Mucosa of stomach (tissue), 1 donor: ENCODE results near the gene OGFOD2.

Source experiments
- H3K27me3 ChIP-seq: one replicate; pipeline ENCODE4 v1.7.0; 2013; ENCODE audit warnings: mild to moderate bottlenecking, low read length; ENCODE audit not compliant: control insufficient read depth, insufficient read depth
- H3K36me3 ChIP-seq: one replicate; pipeline ENCODE4 v1.7.0; 2013; ENCODE audit warnings: low read length; ENCODE audit not compliant: control insufficient read depth, insufficient read depth
- H3K4me1 ChIP-seq: one replicate; pipeline ENCODE4 v1.7.0; 2013; ENCODE audit warnings: mild to moderate bottlenecking, low read length; ENCODE audit not compliant: control insufficient read depth, insufficient read depth
- H3K4me3 ChIP-seq: one replicate; pipeline ENCODE4 v1.7.0; 2013; ENCODE audit warnings: low read length
- H3K9ac ChIP-seq: one replicate; pipeline ENCODE4 v1.7.0; 2013; ENCODE audit warnings: mild to moderate bottlenecking, low read length, moderate library complexity
- H3K9me3 ChIP-seq: one replicate; pipeline ENCODE4 v1.7.0; 2013; ENCODE audit warnings: mild to moderate bottlenecking, low read length, moderate library complexity; ENCODE audit not compliant: control insufficient read depth
- donor health status: Pancreatic carcinoma.

Gene OGFOD2

DNA sequence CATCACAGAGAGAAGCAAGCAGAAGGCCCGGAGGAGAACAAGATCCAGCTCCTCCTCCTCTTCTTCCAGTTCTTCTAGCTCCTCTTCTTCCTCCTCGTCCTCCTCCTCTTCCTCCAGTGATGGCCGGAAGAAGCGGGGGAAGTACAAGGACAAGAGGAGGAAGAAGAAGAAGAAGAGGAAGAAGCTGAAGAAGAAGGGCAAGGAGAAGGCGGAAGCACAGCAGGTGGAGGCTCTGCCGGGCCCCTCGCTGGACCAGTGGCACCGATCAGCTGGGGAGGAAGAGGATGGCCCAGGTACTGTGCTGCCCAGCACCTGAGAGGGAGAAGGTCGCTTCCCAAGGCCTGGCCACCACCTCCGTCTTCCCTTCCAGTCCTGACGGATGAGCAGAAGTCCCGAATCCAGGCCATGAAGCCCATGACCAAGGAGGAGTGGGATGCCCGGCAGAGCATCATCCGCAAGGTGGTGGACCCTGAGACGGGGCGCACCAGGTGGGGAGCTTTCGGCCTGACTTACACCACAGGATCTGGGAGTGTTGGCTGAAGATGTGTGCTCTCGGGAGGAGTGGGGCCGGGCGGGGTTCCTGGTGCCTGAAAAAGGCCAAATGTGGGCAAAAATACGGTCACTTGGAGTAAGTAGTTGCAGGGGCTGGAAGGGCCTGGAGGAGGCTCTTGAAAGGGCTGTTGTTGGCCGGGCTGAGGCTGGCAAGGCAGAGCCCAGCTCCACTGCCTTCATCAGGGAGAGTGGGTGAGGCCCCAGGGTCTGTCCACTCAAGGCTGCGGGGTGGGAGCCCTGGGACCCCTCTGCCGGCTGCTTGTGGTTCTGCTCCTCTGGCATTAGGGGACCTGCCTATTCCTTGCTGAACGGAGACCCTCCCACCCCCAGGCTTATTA lies 6.8 kb downstream of the OGFOD2 start:
- Histone ChIP-seq H3K9me3 (no peaks in the 10 kb centered on the region), H3K36me3 (no peaks in the 10 kb centered on the region), H3K27me3 (no peaks in the 10 kb centered on the region), H3K4me3 (no peak overlapping the region), H3K4me1 (peaks cover 44% of the 10 kb centered on the region), H3K9ac (peak overlapping the region; percentile 84)

DNA sequence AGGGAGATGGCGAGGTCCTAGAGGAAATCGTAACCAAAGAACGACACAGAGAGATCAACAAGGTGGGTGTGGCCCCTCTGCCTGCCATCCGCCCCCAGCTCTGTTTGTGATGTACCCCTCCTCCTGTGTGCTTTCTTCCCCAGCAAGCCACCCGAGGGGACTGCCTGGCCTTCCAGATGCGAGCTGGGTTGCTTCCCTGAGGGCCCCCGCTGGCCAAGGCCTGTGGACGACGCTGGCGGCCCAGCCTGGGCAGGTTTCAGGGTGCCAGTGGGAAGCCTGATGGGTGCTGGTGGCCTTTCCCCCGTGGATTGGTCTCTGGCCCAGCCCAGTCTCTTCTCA lies 7.4 kb downstream of the OGFOD2 start:
- Histone ChIP-seq H3K4me1 (peaks cover 44% of the 10 kb centered on the region), H3K27me3 (no peaks in the 10 kb centered on the region), H3K4me3 (no peak overlapping the region), H3K36me3 (no peaks in the 10 kb centered on the region), H3K9me3 (no peaks in the 10 kb centered on the region), H3K9ac (no peak overlapping the region)

GRCh38 chr12:122982963-122983788 lies 8.1 kb downstream of the OGFOD2 start:
- Histone ChIP-seq H3K4me1 (peaks cover 44% of the 10 kb centered on the region), H3K4me3 (no peak overlapping the region), H3K9ac (peak overlapping the region; percentile 15), H3K9me3 (no peaks in the 10 kb centered on the region), H3K36me3 (no peaks in the 10 kb centered on the region), H3K27me3 (no peaks in the 10 kb centered on the region)

- Histone ChIP-seq H3K9ac (peak overlapping the region; percentile 28), H3K9me3 (no peaks in the 10 kb centered on the region), H3K4me3 (no peak overlapping the region), H3K36me3 (no peaks in the 10 kb centered on the region), H3K4me1 (peaks cover 44% of the 10 kb centered on the region), H3K27me3 (no peaks in the 10 kb centered on the region)
Observed at GRCh38 chr12:122983789-122984515, 8.9 kb downstream of the OGFOD2 start.

DNA sequence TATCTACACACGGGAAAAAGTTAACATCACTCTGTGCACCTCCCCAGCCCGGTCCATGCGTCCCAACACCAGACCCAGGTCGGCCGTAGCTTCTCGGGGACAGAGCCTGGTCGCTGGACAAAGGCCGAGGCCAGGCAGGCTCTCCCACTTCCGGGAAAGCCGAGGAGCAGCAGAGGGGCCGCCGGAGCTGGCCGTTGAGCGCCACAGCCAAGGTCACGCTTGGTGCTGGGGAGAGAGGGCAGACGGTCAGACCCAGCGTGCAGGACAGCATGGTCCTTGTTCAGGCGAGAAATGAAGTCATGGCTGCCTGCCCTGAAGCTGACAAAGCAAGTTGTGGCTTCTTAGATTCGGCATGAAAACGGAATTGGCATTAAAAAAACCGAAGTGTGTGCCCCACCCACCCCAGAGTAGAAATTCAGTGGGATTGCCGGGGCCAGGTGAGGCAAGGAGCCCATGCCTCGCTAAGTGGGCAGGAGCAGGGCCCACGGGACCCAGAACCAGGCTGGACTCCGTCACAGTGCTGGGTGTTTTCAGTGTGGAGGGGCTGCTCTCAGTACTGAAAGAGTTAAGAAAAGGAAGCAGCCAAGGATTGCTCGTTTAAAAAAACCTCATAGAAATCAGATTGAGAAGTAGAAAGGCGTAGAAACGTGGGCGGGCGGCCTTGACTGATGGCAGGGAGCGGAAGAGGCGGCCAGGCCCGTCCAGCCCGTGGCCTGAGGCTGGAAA lies 9.7 kb downstream of the OGFOD2 start:
- no peak overlapping the region for H3K4me3 ChIP-seq

GRCh38 chr12:122985338-122986257 lies 10.6 kb downstream of the OGFOD2 start:
- Histone ChIP-seq H3K9ac (no peak overlapping the region), H3K4me1 (peaks cover 34% of the 10 kb centered on the region), H3K27me3 (no peaks in the 10 kb centered on the region), H3K9me3 (no peaks in the 10 kb centered on the region), H3K36me3 (no peaks in the 10 kb centered on the region), H3K4me3 (no peak overlapping the region)

More for the DNA sequence above, 9.7 kb downstream of the OGFOD2 start:
- Histone ChIP-seq H3K9me3 (no peaks in the 10 kb centered on the region), H3K9ac (peak overlapping the region; percentile 28), H3K4me1 (peaks cover 37% of the 10 kb centered on the region), H3K27me3 (no peaks in the 10 kb centered on the region), H3K36me3 (no peaks in the 10 kb centered on the region)

DNA sequence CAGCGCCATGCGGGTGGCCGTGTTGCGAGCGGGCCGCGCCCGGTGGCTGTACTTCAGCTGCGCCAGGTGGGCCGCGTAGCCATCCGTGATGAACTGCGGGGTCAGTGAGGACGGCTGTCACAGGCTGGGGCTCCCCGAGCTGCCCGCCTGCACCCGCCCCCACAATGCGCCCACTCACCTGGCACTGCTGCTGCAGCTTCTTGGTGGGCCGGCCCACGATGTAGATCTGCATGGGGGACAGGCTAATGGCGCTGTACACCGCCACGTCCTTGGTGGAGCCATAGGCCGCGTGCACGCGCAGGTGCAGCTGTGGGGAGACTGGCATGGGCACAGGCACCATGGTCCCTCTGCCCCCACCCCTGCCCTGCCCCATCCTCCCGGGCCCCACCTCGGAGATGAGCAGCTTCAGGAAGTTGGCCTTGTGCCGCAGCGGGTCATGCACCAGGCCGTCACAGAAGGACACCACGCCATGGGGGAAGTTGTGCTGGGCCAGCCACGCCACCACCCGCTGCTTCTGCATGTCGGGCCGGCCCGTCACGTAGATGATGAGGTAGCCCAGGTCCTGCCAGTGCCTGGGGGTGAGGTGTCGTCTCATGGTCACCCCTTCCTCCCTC lies 11.3 kb downstream of the OGFOD2 start:
- no peak overlapping the region for H3K4me3 ChIP-seq
- H3K4me1 ChIP-seq = peaks cover 32% of the 10 kb centered on the region
- no peaks in the 10 kb centered on the region for H3K9me3 ChIP-seq
- no peaks in the 10 kb centered on the region for H3K27me3 ChIP-seq
- H3K9ac ChIP-seq = no peak overlapping the region
- no peaks in the 10 kb centered on the region for H3K36me3 ChIP-seq

DNA sequence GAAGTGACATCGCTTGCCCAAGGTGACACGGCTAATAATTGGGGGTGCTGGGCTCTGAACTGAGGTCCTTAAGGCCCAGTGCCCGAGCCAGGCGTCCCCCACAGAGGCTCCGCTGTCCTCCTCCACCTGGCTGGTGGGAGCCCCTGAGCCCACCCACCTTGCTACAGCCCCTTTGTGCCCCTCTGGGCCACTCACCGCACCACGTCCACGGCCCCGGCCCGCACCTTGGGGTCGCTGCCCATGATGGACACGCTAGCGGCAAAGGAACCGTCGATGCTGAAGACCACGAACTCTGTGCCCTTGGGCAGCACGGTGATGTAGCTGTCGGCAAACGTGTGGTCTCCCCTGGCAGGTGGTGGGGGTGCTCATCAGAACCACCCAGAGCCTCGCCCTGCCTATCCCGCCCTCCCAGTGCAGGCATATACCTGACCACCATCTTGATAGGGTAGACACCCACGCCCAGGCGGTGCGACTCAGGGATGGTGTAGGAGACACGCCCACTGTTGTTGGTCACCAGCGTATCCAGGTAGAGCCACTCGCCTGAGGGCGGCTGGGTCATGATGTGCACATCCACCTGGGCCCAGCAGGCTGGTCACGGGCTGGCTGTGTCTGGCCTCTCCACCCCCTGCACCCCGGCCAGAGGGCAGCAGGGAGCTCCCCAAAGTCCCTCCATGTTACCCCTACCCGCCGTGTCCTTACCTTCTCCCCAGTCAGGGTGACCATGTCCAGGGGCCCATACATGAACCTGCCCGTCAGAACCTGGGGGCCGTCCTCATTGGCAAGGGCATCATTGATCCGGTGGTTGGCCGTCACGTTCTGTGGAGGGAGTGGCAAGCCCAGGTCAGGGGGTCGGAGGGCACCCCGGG lies 12.3 kb downstream of the OGFOD2 start:
- Histone ChIP-seq H3K9me3 (no peaks in the 10 kb centered on the region), H3K9ac (no peak overlapping the region), H3K4me3 (no peak overlapping the region), H3K36me3 (no peaks in the 10 kb centered on the region), H3K4me1 (peaks cover 23% of the 10 kb centered on the region), H3K27me3 (no peaks in the 10 kb centered on the region)

- no peaks in the 10 kb centered on the region for H3K36me3 ChIP-seq
- no peak overlapping the region for H3K9ac ChIP-seq
- H3K4me1 ChIP-seq = peaks cover 16% of the 10 kb centered on the region
- no peaks in the 10 kb centered on the region for H3K27me3 ChIP-seq
- H3K9me3 ChIP-seq = no peaks in the 10 kb centered on the region
- no peak overlapping the region for H3K4me3 ChIP-seq
Observed at GRCh38 chr12:122988036-122988435, 13.0 kb downstream of the OGFOD2 start.

- H3K9me3 ChIP-seq = no peaks in the 10 kb centered on the region
- H3K4me3 ChIP-seq = no peak overlapping the region
- no peaks in the 10 kb centered on the region for H3K27me3 ChIP-seq
- H3K9ac ChIP-seq = no peak overlapping the region
- H3K4me1 ChIP-seq = peaks cover 12% of the 10 kb centered on the region
- H3K36me3 ChIP-seq = no peaks in the 10 kb centered on the region
Observed at GRCh38 chr12:122988612-122989212, 13.7 kb downstream of the OGFOD2 start.
